ENCODE measurements around the gene FHIT. TPM values are rescaled to one million over a fixed set of nuclear protein-coding genes. Genes with fewer than 3 reads are reported as not detected.
A peak's percentile ranks its signal among the peaks of the same experiment; 100 is the strongest.

FHIT gene
- total and polyA plus RNA-seq, 2 of the 4 experiments (the other 2 are of a cell fraction), result 0.07 TPM; not detected in 1

DNA sequence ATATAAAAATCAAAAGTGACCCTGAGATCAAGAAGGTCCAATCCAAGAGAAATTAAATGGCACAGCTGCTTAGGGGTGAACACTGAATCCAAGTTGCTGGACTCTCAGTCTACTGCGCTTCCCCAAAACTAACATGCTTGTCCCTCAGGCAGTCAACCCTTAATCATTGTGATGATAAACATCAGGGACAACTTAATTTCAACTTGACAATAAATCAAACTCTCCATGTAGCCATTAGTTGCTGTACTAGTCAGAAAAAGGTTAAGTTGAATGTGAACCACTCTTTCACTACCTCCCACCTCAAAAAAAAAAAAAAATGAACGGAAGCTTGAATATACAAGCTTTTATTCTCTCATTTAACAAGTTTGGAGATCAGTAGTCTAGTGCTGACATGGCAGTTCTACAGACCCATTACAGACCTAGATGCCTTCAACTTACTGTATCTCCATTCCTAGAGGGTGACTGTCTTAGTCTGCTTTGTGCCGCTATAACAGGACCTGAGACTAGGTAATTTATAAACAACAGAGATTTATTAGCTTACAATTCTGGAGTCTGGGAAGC, 185.7 kb downstream of the FHIT start:
- in situ Hi-C loops (cut with MboI; ENCODE audit: low sequenced_read_pairs) (no loop called here), intact Hi-C loops (cut with micrococcal nuclease) (no loop called here), dilution Hi-C loops (cut with HindIII; ENCODE audit: low sequenced_read_pairs, unreplicated experiment) (no loop called here)
- no peak overlapping the region for H4K91ac ChIP-seq (ENCODE audit: insufficient read depth, low read depth, low read length)
- H3K4me1 ChIP-seq (ENCODE audit: control insufficient read depth, insufficient read depth, low read length), result no peaks in the 10 kb centered on the region
- H3K79me1 ChIP-seq (ENCODE audit: low read depth in 1 of 2, low read length in 2 of 2), result no peaks in the 10 kb centered on the region
- no peak overlapping the region for H3K9ac ChIP-seq (ENCODE audit: low read depth, low read length)
- H4K5ac ChIP-seq (ENCODE audit: low read depth, low read length), result no peak overlapping the region
- no peaks in the 10 kb centered on the region for H4K20me1 ChIP-seq (ENCODE audit: insufficient read depth, low read length)
- H4K8ac ChIP-seq (ENCODE audit: low read depth in 2 of 2, low read length in 2 of 2), result no peak overlapping the region
- TF ChIP-seq MAFK (IDR thresholded peaks at IDR 0.05; ENCODE audit: low read depth, low read length) (peak; percentile 59), CEBPB (IDR thresholded peaks at IDR 0.05; ENCODE audit: low read depth, low read length) (no peak)
- no peak for DNase-seq
- H3K4ac ChIP-seq (ENCODE audit: low read depth, low read length), result no peak overlapping the region
- no peak overlapping the region for H2AFZ ChIP-seq (replicated peaks; ENCODE audit: low read length, poor library complexity)
- H3K18ac ChIP-seq (ENCODE audit: low read depth, low read length), result no peak overlapping the region
- no peak overlapping the region for H2AK9ac ChIP-seq (replicated peaks; ENCODE audit: low read depth, low read length, poor library complexity)
- no peaks in the 10 kb centered on the region for H3K36me3 ChIP-seq (ENCODE audit: control insufficient read depth, insufficient read depth, low read length)
- no peak overlapping the region for H3K23ac ChIP-seq (ENCODE audit: low read depth, low read length)
- H3K27me3 ChIP-seq (ENCODE audit: control insufficient read depth, insufficient read depth, low read length), result no peaks in the 10 kb centered on the region
- H2BK20ac ChIP-seq (ENCODE audit: low read depth, low read length), result no peak overlapping the region
- no TSS peak for BruUV-seq (replicated peaks)
- H3K27ac ChIP-seq (ENCODE audit: insufficient read depth, low read length), result no peak overlapping the region
- ATAC-seq (ENCODE audit: low read depth), result no peak
- H2BK15ac ChIP-seq (ENCODE audit: low read depth, low read length), result no peak overlapping the region
- H3K56ac ChIP-seq (ENCODE audit: extremely low read depth, insufficient read depth, low read length), result no peak overlapping the region
- peaks cover 2% of the 10 kb centered on the region for H3K9me3 ChIP-seq (ENCODE audit: control insufficient read depth, insufficient read depth, low read length)
- no peak overlapping the region for H2BK5ac ChIP-seq (ENCODE audit: low read depth, low read length, poor library complexity, severe bottlenecking)
- no peak overlapping the region for H2AK5ac ChIP-seq (ENCODE audit: low read depth, low read length)
- no peak overlapping the region for H3K14ac ChIP-seq (replicated peaks; ENCODE audit: low read depth, low read length)
- no CpG with 5 or more reads among the region's 3 CpGs for WGBS, 2 experiments (ENCODE audit: extremely low coverage in 2 of 2, insufficient read length in 1 of 2)
- CTCF ChIA-PET, result no interaction called here
- H3K4me2 ChIP-seq (ENCODE audit: low read depth, low read length), result no peak overlapping the region
- H3K4me3 ChIP-seq (ENCODE audit: insufficient read depth, low read depth, low read length), result no peak overlapping the region
- H3K9me1 ChIP-seq (ENCODE audit: insufficient read depth, low read length), result no peaks in the 10 kb centered on the region
- no peak overlapping the region for H2BK120ac ChIP-seq (ENCODE audit: low read depth, low read length)
- POLR2A ChIA-PET (ENCODE audit: unreplicated experiment), result no interaction called here
